ENCODE results near the gene MRM2.

GRCh38 chr7:2243458-2243857 lies 1.5 kb upstream of the MRM2 start:
- TF ChIP-seq, protein P1, sequence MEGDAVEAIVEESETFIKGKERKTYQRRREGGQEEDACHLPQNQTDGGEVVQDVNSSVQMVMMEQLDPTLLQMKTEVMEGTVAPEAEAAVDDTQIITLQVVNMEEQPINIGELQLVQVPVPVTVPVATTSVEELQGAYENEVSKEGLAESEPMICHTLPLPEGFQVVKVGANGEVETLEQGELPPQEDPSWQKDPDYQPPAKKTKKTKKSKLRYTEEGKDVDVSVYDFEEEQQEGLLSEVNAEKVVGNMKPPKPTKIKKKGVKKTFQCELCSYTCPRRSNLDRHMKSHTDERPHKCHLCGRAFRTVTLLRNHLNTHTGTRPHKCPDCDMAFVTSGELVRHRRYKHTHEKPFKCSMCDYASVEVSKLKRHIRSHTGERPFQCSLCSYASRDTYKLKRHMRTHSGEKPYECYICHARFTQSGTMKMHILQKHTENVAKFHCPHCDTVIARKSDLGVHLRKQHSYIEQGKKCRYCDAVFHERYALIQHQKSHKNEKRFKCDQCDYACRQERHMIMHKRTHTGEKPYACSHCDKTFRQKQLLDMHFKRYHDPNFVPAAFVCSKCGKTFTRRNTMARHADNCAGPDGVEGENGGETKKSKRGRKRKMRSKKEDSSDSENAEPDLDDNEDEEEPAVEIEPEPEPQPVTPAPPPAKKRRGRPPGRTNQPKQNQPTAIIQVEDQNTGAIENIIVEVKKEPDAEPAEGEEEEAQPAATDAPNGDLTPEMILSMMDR (IDR thresholded peaks at IDR 0.05): no peak
- TF ChIP-seq POLR2AphosphoS5 (IDR thresholded peaks at IDR 0.05; ENCODE audit: low read depth, low read length) (no peak), SIN3A (IDR thresholded peaks at IDR 0.05; ENCODE audit: borderline replicate concordance, insufficient read depth, low read depth, low read length) (no peak), TCF7L2 (IDR thresholded peaks at IDR 0.05; ENCODE audit: low read depth, low read length) (no peak)
- TF ChIP-seq, protein P2, sequence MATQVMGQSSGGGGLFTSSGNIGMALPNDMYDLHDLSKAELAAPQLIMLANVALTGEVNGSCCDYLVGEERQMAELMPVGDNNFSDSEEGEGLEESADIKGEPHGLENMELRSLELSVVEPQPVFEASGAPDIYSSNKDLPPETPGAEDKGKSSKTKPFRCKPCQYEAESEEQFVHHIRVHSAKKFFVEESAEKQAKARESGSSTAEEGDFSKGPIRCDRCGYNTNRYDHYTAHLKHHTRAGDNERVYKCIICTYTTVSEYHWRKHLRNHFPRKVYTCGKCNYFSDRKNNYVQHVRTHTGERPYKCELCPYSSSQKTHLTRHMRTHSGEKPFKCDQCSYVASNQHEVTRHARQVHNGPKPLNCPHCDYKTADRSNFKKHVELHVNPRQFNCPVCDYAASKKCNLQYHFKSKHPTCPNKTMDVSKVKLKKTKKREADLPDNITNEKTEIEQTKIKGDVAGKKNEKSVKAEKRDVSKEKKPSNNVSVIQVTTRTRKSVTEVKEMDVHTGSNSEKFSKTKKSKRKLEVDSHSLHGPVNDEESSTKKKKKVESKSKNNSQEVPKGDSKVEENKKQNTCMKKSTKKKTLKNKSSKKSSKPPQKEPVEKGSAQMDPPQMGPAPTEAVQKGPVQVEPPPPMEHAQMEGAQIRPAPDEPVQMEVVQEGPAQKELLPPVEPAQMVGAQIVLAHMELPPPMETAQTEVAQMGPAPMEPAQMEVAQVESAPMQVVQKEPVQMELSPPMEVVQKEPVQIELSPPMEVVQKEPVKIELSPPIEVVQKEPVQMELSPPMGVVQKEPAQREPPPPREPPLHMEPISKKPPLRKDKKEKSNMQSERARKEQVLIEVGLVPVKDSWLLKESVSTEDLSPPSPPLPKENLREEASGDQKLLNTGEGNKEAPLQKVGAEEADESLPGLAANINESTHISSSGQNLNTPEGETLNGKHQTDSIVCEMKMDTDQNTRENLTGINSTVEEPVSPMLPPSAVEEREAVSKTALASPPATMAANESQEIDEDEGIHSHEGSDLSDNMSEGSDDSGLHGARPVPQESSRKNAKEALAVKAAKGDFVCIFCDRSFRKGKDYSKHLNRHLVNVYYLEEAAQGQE (IDR thresholded peaks at IDR 0.05; ENCODE audit: insufficient read depth in 1 of 2, low read depth in 2 of 2, low read length in 1 of 2): no peak
